ENCODE measurements around the gene DENND4B.

DNA sequence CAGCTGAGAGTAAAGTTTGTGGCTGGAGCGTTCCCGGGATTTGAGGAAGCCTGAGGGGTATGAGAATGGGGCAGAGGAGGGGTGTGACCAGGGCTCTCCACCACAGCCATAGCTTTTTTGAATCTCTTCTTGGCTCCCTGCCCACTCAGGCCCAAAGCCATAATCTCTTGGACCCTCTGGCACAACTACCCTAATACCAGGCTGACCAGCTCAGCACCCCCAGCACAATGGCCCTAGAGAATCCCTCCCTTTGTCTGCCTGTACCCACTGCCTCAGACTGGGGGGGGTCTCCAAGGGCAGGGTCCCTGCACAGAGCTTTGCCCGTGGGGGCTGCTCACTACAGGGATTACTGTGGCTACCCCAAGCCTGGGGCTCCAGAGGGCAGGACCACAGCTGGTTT is 7.5 kb downstream of the DENND4B start:
- TF ChIP-seq, protein P1, sequence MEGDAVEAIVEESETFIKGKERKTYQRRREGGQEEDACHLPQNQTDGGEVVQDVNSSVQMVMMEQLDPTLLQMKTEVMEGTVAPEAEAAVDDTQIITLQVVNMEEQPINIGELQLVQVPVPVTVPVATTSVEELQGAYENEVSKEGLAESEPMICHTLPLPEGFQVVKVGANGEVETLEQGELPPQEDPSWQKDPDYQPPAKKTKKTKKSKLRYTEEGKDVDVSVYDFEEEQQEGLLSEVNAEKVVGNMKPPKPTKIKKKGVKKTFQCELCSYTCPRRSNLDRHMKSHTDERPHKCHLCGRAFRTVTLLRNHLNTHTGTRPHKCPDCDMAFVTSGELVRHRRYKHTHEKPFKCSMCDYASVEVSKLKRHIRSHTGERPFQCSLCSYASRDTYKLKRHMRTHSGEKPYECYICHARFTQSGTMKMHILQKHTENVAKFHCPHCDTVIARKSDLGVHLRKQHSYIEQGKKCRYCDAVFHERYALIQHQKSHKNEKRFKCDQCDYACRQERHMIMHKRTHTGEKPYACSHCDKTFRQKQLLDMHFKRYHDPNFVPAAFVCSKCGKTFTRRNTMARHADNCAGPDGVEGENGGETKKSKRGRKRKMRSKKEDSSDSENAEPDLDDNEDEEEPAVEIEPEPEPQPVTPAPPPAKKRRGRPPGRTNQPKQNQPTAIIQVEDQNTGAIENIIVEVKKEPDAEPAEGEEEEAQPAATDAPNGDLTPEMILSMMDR (IDR thresholded peaks at IDR 0.05) = no peak
- TF ChIP-seq POLR2A (IDR thresholded peaks at IDR 0.05) = no peak

Measured in right lobe of liver (tissue), 4 donors.